Osteoblast (primary cell): Measurements from ENCODE around the gene COL25A1. TPM values are rescaled to one million over a fixed set of nuclear protein-coding genes. Genes with fewer than 3 reads are reported as not detected.

Experiments used
- DNase-seq: peaks from one replicate; pipeline ENCODE4 v3.0.0; 2011; ENCODE audit warnings: low spot score, mixed read lengths; ENCODE audit not compliant: insufficient read length; ENCODE audit errors: missing footprints
- H2AFZ ChIP-seq: 2 replicates; pipeline ENCODE4 v1.6.0; 2011; ENCODE audit warnings: mild to moderate bottlenecking, low read length
- H3K27ac ChIP-seq: 2 replicates; pipeline ENCODE4 v1.5.1; 2011; ENCODE audit warnings: mild to moderate bottlenecking, low read depth, low read length, moderate library complexity
- H3K27me3 ChIP-seq: 2 replicates; pipeline ENCODE4 v1.6.0; 2012; ENCODE audit warnings: mild to moderate bottlenecking, control low read depth, inconsistent platforms, low read length, moderate library complexity; ENCODE audit not compliant: insufficient read depth
- H3K36me3 ChIP-seq: 2 replicates; pipeline ENCODE4 v1.5.1; 2011; ENCODE audit warnings: mild to moderate bottlenecking, low read length, control low read depth, moderate library complexity; ENCODE audit not compliant: insufficient read depth
- H3K4me1 ChIP-seq: 2 replicates; pipeline ENCODE4 v1.5.1; 2011; ENCODE audit warnings: mild to moderate bottlenecking, low read length, control low read depth, moderate library complexity; ENCODE audit not compliant: insufficient read depth
- H3K4me2 ChIP-seq: 2 replicates; pipeline ENCODE4 v1.6.0; 2011; ENCODE audit warnings: mild to moderate bottlenecking, low read length; ENCODE audit not compliant: insufficient read depth
- H3K4me3 ChIP-seq: fragments of 200-600 bp; sonication (generic); 3 replicates; pipeline ENCODE4 v1.5.1; 2012; ENCODE audit warnings: mild to moderate bottlenecking, low read length, inconsistent platforms; ENCODE audit not compliant: insufficient read depth
- H3K79me2 ChIP-seq: 2 replicates; pipeline ENCODE4 v1.6.0; 2012; ENCODE audit warnings: mild to moderate bottlenecking, low read length, control low read depth, inconsistent platforms; ENCODE audit not compliant: insufficient read depth
- H3K9me3 ChIP-seq: 2 replicates; pipeline ENCODE4 v1.5.1; 2011; ENCODE audit warnings: low read depth, low read length, control low read depth
- H4K20me1 ChIP-seq: 2 replicates; pipeline ENCODE4 v1.6.0; 2012; ENCODE audit warnings: mild to moderate bottlenecking, low read length, control low read depth; ENCODE audit not compliant: insufficient read depth
- total RNA-seq: library from RNA; depleted of rRNA; stranded (reverse); fragments of >200 nt; gene quantifications from 2 replicates; pipeline ENCODE4 v1.2.3, GENCODE V29; 2012
- TF ChIP-seq, protein P1 (sequence below): IDR thresholded peaks from 2 replicates; pipeline ENCODE4 v1.5.1; 2011; ENCODE audit warnings: mild to moderate bottlenecking, low read depth, low read length, moderate library complexity; ENCODE audit errors: extremely low read depth

Gene COL25A1
- total RNA-seq, 1 donor, result 1.4 TPM

DNA sequence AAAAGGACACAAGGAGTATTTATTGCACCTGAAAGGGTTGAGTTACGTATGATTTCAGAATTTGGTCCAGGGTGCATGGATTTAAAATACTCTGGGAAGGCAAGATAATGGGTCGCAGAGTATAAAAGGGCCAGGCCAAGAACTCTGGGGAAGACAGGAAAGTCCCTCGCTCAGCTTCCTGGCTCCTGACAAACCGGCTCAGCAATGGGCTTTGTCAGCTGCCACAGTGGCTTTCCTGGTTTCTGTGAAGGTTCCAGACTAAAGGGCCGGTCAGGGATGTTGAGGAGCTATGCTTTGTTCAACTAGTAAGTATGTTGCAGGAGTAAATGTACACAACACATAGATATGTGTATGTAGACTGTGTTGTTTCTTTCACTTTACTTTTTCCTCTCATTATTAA, 385.2 kb downstream of the COL25A1 start:
- Histone ChIP-seq H3K4me2 (no peak overlapping the region), H3K27ac (no peak overlapping the region), H4K20me1 (no peaks in the 10 kb centered on the region), H3K36me3 (no peaks in the 10 kb centered on the region), H2AFZ (no peak overlapping the region), H3K4me3 (no peak overlapping the region), H3K27me3 (no peaks in the 10 kb centered on the region), H3K79me2 (no peaks in the 10 kb centered on the region), H3K9me3 (no peaks in the 10 kb centered on the region), H3K4me1 (no peaks in the 10 kb centered on the region)
- DNase-seq, result no peak
- TF ChIP-seq, protein P1, sequence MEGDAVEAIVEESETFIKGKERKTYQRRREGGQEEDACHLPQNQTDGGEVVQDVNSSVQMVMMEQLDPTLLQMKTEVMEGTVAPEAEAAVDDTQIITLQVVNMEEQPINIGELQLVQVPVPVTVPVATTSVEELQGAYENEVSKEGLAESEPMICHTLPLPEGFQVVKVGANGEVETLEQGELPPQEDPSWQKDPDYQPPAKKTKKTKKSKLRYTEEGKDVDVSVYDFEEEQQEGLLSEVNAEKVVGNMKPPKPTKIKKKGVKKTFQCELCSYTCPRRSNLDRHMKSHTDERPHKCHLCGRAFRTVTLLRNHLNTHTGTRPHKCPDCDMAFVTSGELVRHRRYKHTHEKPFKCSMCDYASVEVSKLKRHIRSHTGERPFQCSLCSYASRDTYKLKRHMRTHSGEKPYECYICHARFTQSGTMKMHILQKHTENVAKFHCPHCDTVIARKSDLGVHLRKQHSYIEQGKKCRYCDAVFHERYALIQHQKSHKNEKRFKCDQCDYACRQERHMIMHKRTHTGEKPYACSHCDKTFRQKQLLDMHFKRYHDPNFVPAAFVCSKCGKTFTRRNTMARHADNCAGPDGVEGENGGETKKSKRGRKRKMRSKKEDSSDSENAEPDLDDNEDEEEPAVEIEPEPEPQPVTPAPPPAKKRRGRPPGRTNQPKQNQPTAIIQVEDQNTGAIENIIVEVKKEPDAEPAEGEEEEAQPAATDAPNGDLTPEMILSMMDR, result no peak

DNA sequence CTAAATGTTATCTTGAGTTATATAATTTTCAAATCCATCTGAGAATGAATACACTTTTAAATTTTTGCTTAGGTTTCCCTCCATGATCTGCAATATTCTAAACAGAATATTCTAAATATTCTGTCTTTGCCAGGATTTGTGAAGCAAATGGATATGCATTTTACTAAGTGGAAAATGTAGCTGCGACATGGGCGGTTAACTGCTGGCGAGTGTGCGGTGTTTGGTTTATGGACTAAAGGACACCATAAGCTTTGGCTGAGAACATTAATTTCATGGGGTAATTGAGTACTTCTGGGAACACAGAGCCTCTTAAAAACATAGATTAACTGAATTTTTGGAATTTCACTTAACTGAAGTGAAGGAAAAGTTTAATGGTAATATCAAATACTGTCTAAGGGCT, 385.8 kb downstream of the COL25A1 start:
- H4K20me1 ChIP-seq, result no peaks in the 10 kb centered on the region
- no peak overlapping the region for H3K4me2 ChIP-seq
- H3K79me2 ChIP-seq, result no peaks in the 10 kb centered on the region
- H3K36me3 ChIP-seq, result no peaks in the 10 kb centered on the region
- no peak overlapping the region for H2AFZ ChIP-seq
- no peaks in the 10 kb centered on the region for H3K4me1 ChIP-seq
- DNase-seq, result no peak
- no peak overlapping the region for H3K27ac ChIP-seq
- H3K27me3 ChIP-seq, result no peaks in the 10 kb centered on the region
- no peak overlapping the region for H3K4me3 ChIP-seq
- H3K9me3 ChIP-seq, result no peaks in the 10 kb centered on the region
- TF ChIP-seq, protein P1, result no peak

DNA sequence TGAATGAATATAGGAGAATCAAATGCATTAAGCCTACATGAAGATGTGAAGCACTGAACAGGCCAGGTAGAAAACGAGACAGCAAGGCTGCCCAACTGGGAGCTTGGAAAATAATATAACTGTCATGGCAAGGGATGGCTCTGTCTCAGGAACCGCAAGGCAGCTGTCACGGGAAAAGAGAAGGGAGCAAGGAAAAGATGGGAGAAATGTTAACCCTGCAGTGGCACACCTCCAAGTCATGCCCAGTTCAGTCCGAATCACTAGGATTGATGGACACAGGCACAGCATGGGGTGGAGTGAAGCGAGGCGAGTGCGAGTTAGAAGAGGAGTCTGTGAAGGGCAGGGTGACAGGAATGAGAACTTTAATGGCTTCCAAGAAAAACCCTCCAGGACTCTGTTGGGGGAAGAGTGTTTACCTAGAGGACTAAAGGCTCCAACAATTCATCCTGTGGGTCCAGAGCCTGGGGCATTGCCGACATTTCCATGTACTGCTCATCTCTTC, 395.5 kb downstream of the COL25A1 start:
- Histone ChIP-seq H3K36me3 (no peaks in the 10 kb centered on the region), H3K4me1 (no peaks in the 10 kb centered on the region), H3K4me2 (no peak overlapping the region), H3K27ac (no peak overlapping the region), H3K27me3 (no peaks in the 10 kb centered on the region), H3K79me2 (no peaks in the 10 kb centered on the region), H2AFZ (no peak overlapping the region), H4K20me1 (no peaks in the 10 kb centered on the region), H3K9me3 (no peaks in the 10 kb centered on the region), H3K4me3 (no peak overlapping the region)
- TF ChIP-seq, protein P1, result no peak
- no peak for DNase-seq

DNA sequence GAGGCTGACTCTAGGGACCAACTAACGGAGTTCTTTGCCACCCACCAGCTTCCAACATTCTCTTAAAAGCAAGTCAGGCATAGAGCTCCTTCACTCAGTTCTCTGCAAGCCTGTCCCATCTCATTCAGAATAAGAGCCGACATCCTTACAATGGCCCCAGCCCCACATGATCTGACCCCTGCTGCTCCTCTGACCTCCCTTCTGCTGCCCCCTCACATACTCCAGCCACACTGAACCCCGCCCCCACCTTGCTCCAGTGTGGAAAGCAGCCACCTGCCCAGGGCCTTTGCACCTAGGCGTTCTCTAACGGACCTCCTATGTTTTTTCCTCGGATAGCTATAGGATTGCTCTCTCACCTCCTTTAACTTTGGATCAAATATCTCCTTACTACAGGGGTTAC, 396.5 kb downstream of the COL25A1 start:
- Histone ChIP-seq H3K4me2 (no peak overlapping the region), H3K36me3 (no peaks in the 10 kb centered on the region), H3K27me3 (no peaks in the 10 kb centered on the region), H3K79me2 (no peaks in the 10 kb centered on the region), H3K9me3 (no peaks in the 10 kb centered on the region), H2AFZ (no peak overlapping the region), H3K4me3 (no peak overlapping the region), H3K4me1 (no peaks in the 10 kb centered on the region), H3K27ac (no peak overlapping the region), H4K20me1 (no peaks in the 10 kb centered on the region)
- TF ChIP-seq, protein P1, result no peak
- no peak for DNase-seq
